ENCODE results near the gene SUFU.

DNA sequence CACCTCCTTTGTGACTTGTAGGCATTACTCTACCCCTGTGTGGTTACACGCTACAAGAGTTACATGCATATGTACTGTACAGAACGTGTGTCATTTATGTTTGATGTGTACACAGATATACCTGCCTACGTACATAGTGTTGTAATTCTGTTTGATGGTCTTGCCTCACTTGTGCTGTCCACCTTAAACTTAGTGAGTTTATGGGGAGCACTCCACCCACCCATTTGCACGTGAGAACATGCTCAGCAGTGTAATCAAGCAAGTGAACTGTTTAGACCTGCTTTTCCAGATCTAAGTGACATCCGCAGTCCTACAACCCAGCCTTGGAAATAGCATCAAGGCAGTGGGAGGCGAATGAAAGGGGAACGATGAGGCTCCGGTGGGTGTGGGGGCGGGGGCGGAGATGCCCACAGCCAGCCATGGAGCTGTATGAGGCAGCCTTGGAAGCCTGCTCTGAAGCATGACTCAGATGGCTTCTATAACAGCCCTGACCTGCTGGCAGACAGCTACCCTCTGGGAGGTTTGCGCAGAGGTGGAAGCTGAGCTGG is 52.1 kb downstream of the SUFU start:
- TF ChIP-seq, protein P1, sequence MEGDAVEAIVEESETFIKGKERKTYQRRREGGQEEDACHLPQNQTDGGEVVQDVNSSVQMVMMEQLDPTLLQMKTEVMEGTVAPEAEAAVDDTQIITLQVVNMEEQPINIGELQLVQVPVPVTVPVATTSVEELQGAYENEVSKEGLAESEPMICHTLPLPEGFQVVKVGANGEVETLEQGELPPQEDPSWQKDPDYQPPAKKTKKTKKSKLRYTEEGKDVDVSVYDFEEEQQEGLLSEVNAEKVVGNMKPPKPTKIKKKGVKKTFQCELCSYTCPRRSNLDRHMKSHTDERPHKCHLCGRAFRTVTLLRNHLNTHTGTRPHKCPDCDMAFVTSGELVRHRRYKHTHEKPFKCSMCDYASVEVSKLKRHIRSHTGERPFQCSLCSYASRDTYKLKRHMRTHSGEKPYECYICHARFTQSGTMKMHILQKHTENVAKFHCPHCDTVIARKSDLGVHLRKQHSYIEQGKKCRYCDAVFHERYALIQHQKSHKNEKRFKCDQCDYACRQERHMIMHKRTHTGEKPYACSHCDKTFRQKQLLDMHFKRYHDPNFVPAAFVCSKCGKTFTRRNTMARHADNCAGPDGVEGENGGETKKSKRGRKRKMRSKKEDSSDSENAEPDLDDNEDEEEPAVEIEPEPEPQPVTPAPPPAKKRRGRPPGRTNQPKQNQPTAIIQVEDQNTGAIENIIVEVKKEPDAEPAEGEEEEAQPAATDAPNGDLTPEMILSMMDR (IDR thresholded peaks at IDR 0.05; ENCODE audit: insufficient read depth, low read length, poor library complexity, severe bottlenecking): no peak
- TF ChIP-seq EZH2phosphoT487 (conservative IDR thresholded peaks at IDR 0.05; ENCODE audit: low read length): no peak

Measured in SU-DHL-6 (cell line).